HEK293T (cell line): Measurements from ENCODE around the gene MBOAT1.

Experiments
- CTBP1 ChIP-seq: fragments of 450-650 bp; IDR thresholded peaks from 2 replicates; pipeline ENCODE4 v1.6.1; 2016; ENCODE audit warnings: borderline replicate concordance
- ELF4 ChIP-seq: fragments of 450-650 bp; IDR thresholded peaks from 2 replicates; pipeline ENCODE4 v1.6.1; 2017; ENCODE audit warnings: antibody characterized with exemption
- FOXA1 ChIP-seq: fragments of 450-650 bp; IDR thresholded peaks from 2 replicates; pipeline ENCODE4 v1.6.1; 2016; ENCODE audit warnings: mild to moderate bottlenecking
- FOXM1 ChIP-seq: fragments of 450-650 bp; IDR thresholded peaks from 2 replicates; pipeline ENCODE4 v1.6.1; 2017; ENCODE audit warnings: mild to moderate bottlenecking, borderline replicate concordance
- LEF1 ChIP-seq: fragments of 450-650 bp; IDR thresholded peaks from 2 replicates; pipeline ENCODE4 v1.6.1; 2017; ENCODE audit warnings: mild to moderate bottlenecking, borderline replicate concordance
- NFRKB ChIP-seq: fragments of 450-650 bp; IDR thresholded peaks from 2 replicates; pipeline ENCODE4 v1.6.1; 2016; ENCODE audit warnings: mild to moderate bottlenecking, moderate library complexity
- SP1 ChIP-seq: fragments of 450-650 bp; IDR thresholded peaks from 2 replicates; pipeline ENCODE4 v1.6.1; 2017
- SUZ12 ChIP-seq: fragments of 450-650 bp; IDR thresholded peaks from 2 replicates; pipeline ENCODE4 v1.6.1; 2016; ENCODE audit warnings: mild to moderate bottlenecking
- TARDBP ChIP-seq: fragments of 450-650 bp; IDR thresholded peaks from 2 replicates; pipeline ENCODE4 v1.6.1; 2016
- ZNF384 ChIP-seq: fragments of 450-650 bp; IDR thresholded peaks from 2 replicates; pipeline ENCODE4 v1.6.1; 2016

- TF ChIP-seq FOXM1 (no peak), FOXA1 (no peak), SUZ12 (no peak), SP1 (no peak), NFRKB (no peak), ZNF384 (no peak), TARDBP (no peak), LEF1 (no peak), ELF4 (no peak), CTBP1 (no peak)
Measured at GRCh38 chr6:20085817-20086216, 126.5 kb downstream of the MBOAT1 start.
